DOHH2 (cell line): Measurements from ENCODE around the gene MYO1H.

ENCODE experiments used
- H3F3A ChIP-seq: fragments of 200-600 bp; sonication (generic), shearing (Covaris generic); 2 replicates; pipeline ENCODE4 v1.6.0; 2016; ENCODE audit warnings: antibody characterized with exemption, mild to moderate bottlenecking; ENCODE audit not compliant: control insufficient read depth, insufficient read depth
- H3K27ac ChIP-seq: fragments of 200-600 bp; sonication (generic); 2 replicates; pipeline ENCODE4 v1.5.1; 2014; ENCODE audit warnings: low read depth, mild to moderate bottlenecking, low read length, moderate library complexity
- H3K27me3 ChIP-seq: fragments of 200-600 bp; sonication (generic); 2 replicates; pipeline ENCODE4 v1.6.1; 2014; ENCODE audit warnings: mild to moderate bottlenecking, low read length, mixed read lengths; ENCODE audit not compliant: control insufficient read depth
- H3K36me3 ChIP-seq: fragments of 200-600 bp; sonication (generic); 2 replicates; pipeline ENCODE4 v1.6.1; 2014; ENCODE audit warnings: mild to moderate bottlenecking, low read length, moderate library complexity, mixed read lengths; ENCODE audit not compliant: control insufficient read depth
- H3K4me1 ChIP-seq: fragments of 200-600 bp; sonication (generic); 2 replicates; pipeline ENCODE4 v1.6.1; 2014; ENCODE audit warnings: mild to moderate bottlenecking, low read length, mixed read lengths; ENCODE audit not compliant: control insufficient read depth
- H3K4me2 ChIP-seq: fragments of 200-600 bp; sonication (generic); 2 replicates; pipeline ENCODE4 v1.6.0; 2014; ENCODE audit warnings: mild to moderate bottlenecking, low read length, moderate library complexity
- H3K4me3 ChIP-seq: fragments of 200-600 bp; sonication (generic); 2 replicates; pipeline ENCODE4 v1.5.1; 2014; ENCODE audit warnings: mild to moderate bottlenecking, low read length, mixed read lengths
- H3K79me2 ChIP-seq: fragments of 200-600 bp; sonication (generic); 2 replicates; pipeline ENCODE4 v1.6.1; 2014; ENCODE audit warnings: mild to moderate bottlenecking, low read length, mixed read lengths; ENCODE audit not compliant: control insufficient read depth
- H3K9me2 ChIP-seq: fragments of 200-600 bp; sonication (generic); replicated peaks from 2 replicates; pipeline ENCODE4 v1.6.1; 2014; ENCODE audit warnings: mild to moderate bottlenecking, low read length, mixed read lengths; ENCODE audit not compliant: control insufficient read depth
- H3K9me3 ChIP-seq: fragments of 200-600 bp; sonication (generic); 2 replicates; pipeline ENCODE4 v1.6.1; 2014; ENCODE audit warnings: antibody characterized with exemption, low read length, mixed read lengths; ENCODE audit not compliant: control insufficient read depth, insufficient read depth
- H4K20me1 ChIP-seq: fragments of 200-600 bp; sonication (generic); 2 replicates; pipeline ENCODE4 v1.6.0; 2014; ENCODE audit warnings: low read depth, mild to moderate bottlenecking, antibody characterized with exemption, low read length, moderate library complexity; ENCODE audit not compliant: control insufficient read depth, insufficient read depth
- CTCF ChIP-seq: fragments of 200-600 bp; sonication (generic); IDR thresholded peaks from one replicate; pipeline ENCODE4 v1.5.1; 2014; ENCODE audit warnings: antibody characterized with exemption, mild to moderate bottlenecking, low read depth, low read length; ENCODE audit not compliant: poor library complexity, severe bottlenecking
- EZH2phosphoT487 ChIP-seq: fragments of 200-600 bp; sonication (generic); IDR thresholded peaks from 2 replicates; pipeline ENCODE4 v1.6.1; 2017; ENCODE audit warnings: borderline replicate concordance, mild to moderate bottlenecking, antibody characterized with exemption, low read length, moderate library complexity, mixed read lengths

MYO1H gene

GRCh38 chr12:109482894-109483293 is 135.2 kb downstream of the MYO1H start:
- Histone ChIP-seq H3K4me2 (no peak overlapping the region), H3K36me3 (peaks cover 38% of the 10 kb centered on the region), H3K4me3 (no peak overlapping the region), H4K20me1 (no peaks in the 10 kb centered on the region), H3F3A (no peaks in the 10 kb centered on the region), H3K27me3 (no peaks in the 10 kb centered on the region), H3K9me3 (no peaks in the 10 kb centered on the region), H3K27ac (no peak overlapping the region), H3K4me1 (peaks cover 11% of the 10 kb centered on the region), H3K79me2 (peaks cover 23% of the 10 kb centered on the region), H3K9me2 (no peaks in the 10 kb centered on the region)
- no peak for TF ChIP-seq EZH2phosphoT487
- no peak for TF ChIP-seq CTCF

DNA sequence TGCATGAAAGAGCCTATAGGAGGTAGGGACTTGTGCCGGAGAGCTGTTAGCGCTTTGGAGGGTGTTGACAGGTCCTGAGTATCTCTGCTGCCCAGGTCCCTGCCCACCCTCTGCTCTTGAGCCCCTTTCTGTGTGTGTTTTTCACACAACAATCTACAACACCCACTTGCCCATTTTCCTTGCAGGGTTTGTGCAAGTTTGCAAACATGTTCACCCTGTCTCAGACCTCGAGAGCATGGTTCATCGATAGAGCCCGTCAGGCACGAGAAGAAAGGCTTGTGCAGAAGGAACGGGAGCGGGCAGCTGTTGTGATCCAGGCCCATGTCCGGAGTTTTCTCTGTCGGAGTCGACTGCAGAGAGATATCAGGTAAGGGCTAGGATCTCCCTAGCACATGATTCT is 135.6 kb downstream of the MYO1H start:
- H3K4me1 ChIP-seq, result peaks cover 7% of the 10 kb centered on the region
- no peaks in the 10 kb centered on the region for H4K20me1 ChIP-seq
- H3K27ac ChIP-seq, result no peak overlapping the region
- no peaks in the 10 kb centered on the region for H3K9me2 ChIP-seq
- H3K9me3 ChIP-seq, result no peaks in the 10 kb centered on the region
- no peaks in the 10 kb centered on the region for H3K27me3 ChIP-seq
- no peaks in the 10 kb centered on the region for H3F3A ChIP-seq
- peaks cover 18% of the 10 kb centered on the region for H3K79me2 ChIP-seq
- H3K4me2 ChIP-seq, result no peak overlapping the region
- H3K4me3 ChIP-seq, result no peak overlapping the region
- peaks cover 41% of the 10 kb centered on the region for H3K36me3 ChIP-seq
- TF ChIP-seq EZH2phosphoT487 (no peak), CTCF (no peak)

GRCh38 chr12:109485201-109485600 is 137.5 kb downstream of the MYO1H start:
- Histone ChIP-seq H3K27ac (no peak overlapping the region), H3K9me2 (no peaks in the 10 kb centered on the region), H3K4me2 (no peak overlapping the region), H4K20me1 (no peaks in the 10 kb centered on the region), H3K27me3 (no peaks in the 10 kb centered on the region), H3K9me3 (no peaks in the 10 kb centered on the region), H3F3A (no peaks in the 10 kb centered on the region), H3K4me3 (no peak overlapping the region), H3K79me2 (no peaks in the 10 kb centered on the region; the same call in 1 of the 2 replicates), H3K4me1 (no peaks in the 10 kb centered on the region), H3K36me3 (peaks cover 57% of the 10 kb centered on the region)
- TF ChIP-seq CTCF, result no peak
- TF ChIP-seq EZH2phosphoT487, result no peak
